Adrenal gland (tissue), 5 donors: ENCODE data around the gene IPCEF1.

Experiments used
- CTCF ChIP-seq, 6 experiments: fragments of 450-650 bp in 4 of 6; fragments of 200-600 bp in 2 of 6; sonication (generic) in 1 of 6; IDR thresholded peaks; 1 replicate in 5 of 6; 2 replicates in 1 of 6; pipeline versions ENCODE4 v1.5.1 to v1.8.0; 2016 to 2021; ENCODE audit warnings: antibody characterized with exemption in 6 of 6, mild to moderate bottlenecking in 2 of 6, moderate library complexity in 1 of 6
- POLR2A ChIP-seq, 2 donors: fragments of 450-650 bp; IDR thresholded peaks; one replicate each; pipeline ENCODE4 v1.6.1; 2017; ENCODE audit warnings: antibody characterized with exemption in 2 of 2, mild to moderate bottlenecking in 2 of 2, moderate library complexity in 1 of 2
- donor health status: DM: no; HTN: no; CAD: no.

GRCh38 chr6:154297721-154298120, 58.9 kb downstream of the IPCEF1 start:
- TF ChIP-seq CTCF (IDR thresholded peaks at IDR 0.05) (no peak), POLR2A (IDR thresholded peaks at IDR 0.05) (no peak)
